GM19452 (cell line): ENCODE results near the gene FRMD4B.
A peak's percentile ranks its signal among the peaks of the same experiment; 100 is the strongest.
"Not testable (repeated sequence)": the region's sequence is repeated elsewhere in the genome, so short reads cannot be mapped to it uniquely, and the experiment has no call there.

Experiments
- ATAC-seq: cut with Tn5 transposase; IDR thresholded peaks from one replicate; pipeline ENCODE4 v1.9.1; 2021; ENCODE audit not compliant: unreplicated experiment

FRMD4B gene

GRCh38 chr3:69325151-69325550 is 60.7 kb downstream of the FRMD4B start:
- no peak for ATAC-seq

- ATAC-seq = peak; percentile 59
Observed at GRCh38 chr3:69324362-69325025, 61.4 kb downstream of the FRMD4B start.

- ATAC-seq = no peak
Observed at GRCh38 chr3:69323941-69324340, 61.9 kb downstream of the FRMD4B start.

GRCh38 chr3:69322512-69322911 is 63.4 kb downstream of the FRMD4B start:
- ATAC-seq = not testable (repeated sequence)

- no peak for ATAC-seq
Observed at GRCh38 chr3:69322158-69322509, 63.8 kb downstream of the FRMD4B start.

- ATAC-seq = no peak
Observed at GRCh38 chr3:69321301-69322157, 64.4 kb downstream of the FRMD4B start.

- peak; percentile 57 for ATAC-seq
Observed at GRCh38 chr3:69320871-69321271, 65.0 kb downstream of the FRMD4B start.

- no peak for ATAC-seq
Observed at GRCh38 chr3:69319652-69320051, 66.2 kb downstream of the FRMD4B start.

- no peak for ATAC-seq
Observed at GRCh38 chr3:69318410-69318809, 67.5 kb downstream of the FRMD4B start.

- no peak for ATAC-seq
Observed at GRCh38 chr3:69313251-69313650, 72.6 kb downstream of the FRMD4B start.

GRCh38 chr3:69309814-69310213 is 76.1 kb downstream of the FRMD4B start:
- no peak for ATAC-seq

- ATAC-seq = peak; percentile 91
Observed at GRCh38 chr3:69306239-69307185, 79.4 kb downstream of the FRMD4B start.

GRCh38 chr3:69305011-69305410 is 80.9 kb downstream of the FRMD4B start:
- no peak for ATAC-seq

GRCh38 chr3:69304396-69304795 is 81.5 kb downstream of the FRMD4B start:
- ATAC-seq = no peak

GRCh38 chr3:69300296-69300695 is 85.6 kb downstream of the FRMD4B start:
- no peak for ATAC-seq

GRCh38 chr3:69299344-69299743 is 86.5 kb downstream of the FRMD4B start:
- ATAC-seq = no peak

- no peak for ATAC-seq
Observed at GRCh38 chr3:69297501-69297900, 88.4 kb downstream of the FRMD4B start.

- ATAC-seq = no peak
Observed at GRCh38 chr3:69296995-69297394, 88.9 kb downstream of the FRMD4B start.

- ATAC-seq = no peak
Observed at GRCh38 chr3:69294014-69294766, 91.7 kb downstream of the FRMD4B start.

- no peak for ATAC-seq
Observed at GRCh38 chr3:69292959-69293574, 92.8 kb downstream of the FRMD4B start.
